IMR-90 (cell line): ENCODE data around the gene PIN4. TPM values are rescaled to one million over a fixed set of nuclear protein-coding genes. Genes with fewer than 3 reads are reported as not detected.

Experiments
- ATAC-seq: fragments of 200-7000 bp; cut with Tn5 transposase; 2 replicates; pipeline ENCODE4 v1.9.1; 2020; ENCODE audit warnings: low read depth, mild to moderate bottlenecking, moderate library complexity
- BruUV-seq: library from RNA; stranded (reverse); fragments of 400-500 nt; replicated peaks from 2 replicates; lab custom pipeline; 2021; lab: Mats Ljungman, UMichigan
- CTCF ChIA-PET: fragments of 300-600 bp; formaldehyde crosslinking; extraction: SDS; loops from one replicate; lab custom pipeline; 2021; ENCODE audit warnings: antibody characterized with exemption; lab: Yijun Ruan, JAX
- POLR2A ChIA-PET: fragments of 300-600 bp; sonication (Branson Sonifier 250); formaldehyde crosslinking; loops from one replicate; lab custom pipeline; 2022; ENCODE audit warnings: antibody characterized with exemption; ENCODE audit not compliant: unreplicated experiment; lab: Charles Lee
- DNase-seq: peaks from one replicate; pipeline ENCODE4 v3.0.0; 2013
- H2AFZ ChIP-seq: replicated peaks from 2 replicates; pipeline ENCODE3; 2013; ENCODE audit warnings: low read length, mild to moderate bottlenecking; ENCODE audit not compliant: poor library complexity
- H2AK5ac ChIP-seq: 2 replicates; pipeline ENCODE4 v1.6.1; 2013; ENCODE audit warnings: low read depth, low read length, inconsistent platforms
- H2AK9ac ChIP-seq: replicated peaks from 2 replicates; pipeline ENCODE3; 2013; ENCODE audit warnings: mild to moderate bottlenecking, low read depth, low read length, moderate library complexity; ENCODE audit not compliant: poor library complexity
- H2BK120ac ChIP-seq: 2 replicates; pipeline ENCODE4 v1.6.1; 2013; ENCODE audit warnings: low read depth, low read length, inconsistent platforms
- H2BK15ac ChIP-seq: 3 replicates; pipeline ENCODE4 v1.6.1; 2013; ENCODE audit warnings: low read depth, low read length, inconsistent platforms
- H2BK20ac ChIP-seq: 2 replicates; pipeline ENCODE4 v1.6.1; 2013; ENCODE audit warnings: low read depth, mild to moderate bottlenecking, inconsistent platforms, low read length, moderate library complexity
- H2BK5ac ChIP-seq: 2 replicates; pipeline ENCODE4 v1.6.1; 2013; ENCODE audit warnings: mild to moderate bottlenecking, low read depth, low read length, inconsistent platforms; ENCODE audit not compliant: poor library complexity, severe bottlenecking
- H3K14ac ChIP-seq: replicated peaks from 2 replicates; pipeline ENCODE4 v1.6.1; 2013; ENCODE audit warnings: low read depth, low read length, inconsistent platforms
- H3K18ac ChIP-seq: 2 replicates; pipeline ENCODE4 v1.6.1; 2013; ENCODE audit warnings: low read depth, low read length, control low read depth
- H3K23ac ChIP-seq: 2 replicates; pipeline ENCODE4 v1.6.1; 2013; ENCODE audit warnings: low read depth, low read length, inconsistent platforms
- H3K27ac ChIP-seq: 2 replicates; pipeline ENCODE4 v1.5.1; 2013; ENCODE audit warnings: mild to moderate bottlenecking, control low read depth, low read length; ENCODE audit not compliant: insufficient read depth
- H3K27me3 ChIP-seq: 2 replicates; pipeline ENCODE4 v1.6.1; 2013; ENCODE audit warnings: low read length; ENCODE audit not compliant: control insufficient read depth, insufficient read depth
- H3K36me3 ChIP-seq: 2 replicates; pipeline ENCODE4 v1.6.1; 2013; ENCODE audit warnings: low read length, mixed read lengths; ENCODE audit not compliant: control insufficient read depth, insufficient read depth
- H3K4ac ChIP-seq: 2 replicates; pipeline ENCODE4 v1.6.1; 2013; ENCODE audit warnings: low read depth, low read length, inconsistent platforms
- H3K4me1 ChIP-seq: 2 replicates; pipeline ENCODE4 v1.6.1; 2013; ENCODE audit warnings: low read length, mixed read lengths; ENCODE audit not compliant: control insufficient read depth, insufficient read depth
- H3K4me2 ChIP-seq: 2 replicates; pipeline ENCODE4 v1.6.1; 2013; ENCODE audit warnings: low read depth, mild to moderate bottlenecking, control low read depth, low read length, moderate library complexity
- H3K4me3 ChIP-seq: 2 replicates; pipeline ENCODE4 v1.5.1; 2013; ENCODE audit warnings: low read depth, mild to moderate bottlenecking, control low read depth, low read length, moderate library complexity; ENCODE audit not compliant: insufficient read depth
- H3K56ac ChIP-seq: 2 replicates; pipeline ENCODE4 v1.6.1; 2013; ENCODE audit warnings: low read length, inconsistent platforms; ENCODE audit not compliant: insufficient read depth; ENCODE audit errors: extremely low read depth
- H3K79me1 ChIP-seq, 2 experiments: 2 replicates each; pipeline ENCODE4 v1.6.1; 2013; ENCODE audit warnings: low read length in 2 of 2, inconsistent platforms in 1 of 2, low read depth in 1 of 2
- H3K9ac ChIP-seq: 2 replicates; pipeline ENCODE4 v1.6.1; 2013; ENCODE audit warnings: low read depth, low read length, control low read depth
- H3K9me1 ChIP-seq: 2 replicates; pipeline ENCODE4 v1.6.1; 2013; ENCODE audit warnings: low read length, inconsistent platforms; ENCODE audit not compliant: insufficient read depth
- H3K9me3 ChIP-seq: 2 replicates; pipeline ENCODE4 v1.6.1; 2013; ENCODE audit warnings: low read length; ENCODE audit not compliant: control insufficient read depth, insufficient read depth
- H4K20me1 ChIP-seq: 2 replicates; pipeline ENCODE4 v1.6.1; 2013; ENCODE audit warnings: low read length, inconsistent platforms; ENCODE audit not compliant: insufficient read depth
- H4K5ac ChIP-seq: 2 replicates; pipeline ENCODE4 v1.6.1; 2013; ENCODE audit warnings: mild to moderate bottlenecking, low read depth, low read length, control low read depth
- H4K8ac ChIP-seq, 2 experiments: 2 replicates each; pipeline ENCODE4 v1.6.1; 2013; ENCODE audit warnings: low read depth in 2 of 2, low read length in 2 of 2, control low read depth in 1 of 2, inconsistent platforms in 1 of 2
- H4K91ac ChIP-seq: 2 replicates; pipeline ENCODE4 v1.6.1; 2013; ENCODE audit warnings: low read depth, low read length, inconsistent platforms; ENCODE audit not compliant: insufficient read depth
- CEBPB ChIP-seq: IDR thresholded peaks from 2 replicates; pipeline ENCODE4 v1.6.1; 2012; ENCODE audit warnings: low read depth, low read length, improper control_type of control experiment
- CHD1 ChIP-seq: IDR thresholded peaks from 2 replicates; pipeline ENCODE4 v1.6.1; 2012; ENCODE audit warnings: low read depth, low read length, improper control_type of control experiment
- CTCF ChIP-seq: conservative IDR thresholded peaks from 2 replicates; pipeline ENCODE4 v1.5.1; 2012; ENCODE audit warnings: mild to moderate bottlenecking, low read depth, low read length, improper control_type of control experiment
- ELK1 ChIP-seq: fragments of 150-350 bp; IDR thresholded peaks from 2 replicates; pipeline ENCODE4 v1.6.1; 2016; ENCODE audit warnings: low read depth, mild to moderate bottlenecking, low read length, moderate library complexity, borderline replicate concordance
- FOS ChIP-seq: fragments of 150-350 bp; IDR thresholded peaks from 2 replicates; pipeline ENCODE4 v1.6.1; 2016; ENCODE audit warnings: low read depth, low read length
- MXI1 ChIP-seq: IDR thresholded peaks from 2 replicates; pipeline ENCODE4 v1.6.1; 2012; ENCODE audit warnings: low read depth, mild to moderate bottlenecking, low read length, moderate library complexity, borderline replicate concordance
- NFE2L2 ChIP-seq: fragments of 150-350 bp; IDR thresholded peaks from 2 replicates; pipeline ENCODE4 v1.6.1; 2016; ENCODE audit warnings: low read depth, mild to moderate bottlenecking, low read length
- POLR2A ChIP-seq: IDR thresholded peaks from 2 replicates; pipeline ENCODE4 v1.6.1; 2012; ENCODE audit warnings: mild to moderate bottlenecking, low read depth, low read length
- RAD21 ChIP-seq: IDR thresholded peaks from 2 replicates; pipeline ENCODE4 v1.6.1; 2012; ENCODE audit warnings: low read length, improper control_type of control experiment
- SMC3 ChIP-seq: fragments of 150-350 bp; IDR thresholded peaks from 2 replicates; pipeline ENCODE4 v1.6.1; 2016; ENCODE audit warnings: low read depth, mild to moderate bottlenecking, antibody characterized with exemption, low read length, moderate library complexity
- USF2 ChIP-seq: fragments of 150-350 bp; IDR thresholded peaks from 2 replicates; pipeline ENCODE4 v1.6.1; 2017; ENCODE audit warnings: mild to moderate bottlenecking, antibody characterized with exemption, low read length, low read depth
- WGBS, 2 experiments: methylation state at CpG; one replicate each; pipeline versions ENCODE4 v1.1.5 to v1.1.7; 2013; ENCODE audit warnings: missing lambda C conversion rate in 2 of 2; ENCODE audit not compliant: insufficient read length in 1 of 2; ENCODE audit errors: extremely low coverage in 2 of 2; 5-methylcytosine and 5-hydroxymethylcytosine counted together
- dilution Hi-C: fragments of 300-500 bp; cut with HindIII; formaldehyde crosslinking; loops from one replicate; pipeline ENCODE4 v1.14.3; 2018; ENCODE audit warnings: low sequenced_read_pairs; ENCODE audit not compliant: unreplicated experiment
- in situ Hi-C: fragments of 300-500 bp; cut with MboI; formaldehyde crosslinking; loops from 3 replicates; pipeline ENCODE4 v1.14.3; 2019; ENCODE audit warnings: low sequenced_read_pairs, inconsistent platforms, mixed read lengths
- intact Hi-C: fragments of 100-400 bp; cut with micrococcal nuclease; formaldehyde crosslinking; loops from 2 replicates; pipeline ENCODE4 v1.10.0; 2022
- polyA plus RNA-seq, 3 experiments: library from polyadenylated mRNA; depleted of rRNA; stranded (reverse); fragments of >200 nt; gene quantifications; 2 replicates each; pipeline ENCODE4 v1.2.3, GENCODE V29; 2012; ENCODE audit warnings: low replicate concordance in 1 of 3
- total RNA-seq: library from RNA; depleted of rRNA; stranded (reverse); fragments of >200 nt; gene quantifications from 2 replicates; pipeline ENCODE4 v1.2.3, GENCODE V29; 2012

The PIN4 gene
- total and polyA plus RNA-seq, 2 of the 4 experiments (the other 2 are of a cell fraction) = 2.2 to 18.2 TPM

GRCh38 chrX:72245461-72246089, 64.0 kb downstream of the PIN4 start (continued):
- peak; percentile 89 for TF ChIP-seq RAD21

- dilution Hi-C loops = no loop called here
- in situ Hi-C loops = loop anchor here (5.0 kb wide), 1 partner anchor 290 kb away; no protein-coding TSS in a partner anchor
- no TSS peak for BruUV-seq
- ChIA-PET CTCF (interaction anchor here (0.6 kb wide), 1 partner anchor 15 kb away, joined by 3 read pairs; no protein-coding TSS in a partner anchor), POLR2A (interaction anchor here (0.5 kb wide), 1 partner anchor 293 kb away, joined by 11 read pairs; no protein-coding TSS in a partner anchor)
- Histone ChIP-seq H2BK15ac (no peak overlapping the region), H4K91ac (no peak overlapping the region), H3K4me3 (no peak overlapping the region), H3K56ac (no peak overlapping the region), H2BK5ac (no peak overlapping the region), H3K9me1 (0 out of 2 replicates have a peak, but pooled peaks cover 3% of the 10 kb centered on the region), H2AFZ (no peak overlapping the region), H3K79me1 (no peaks in the 10 kb centered on the region), H3K27ac (no peak overlapping the region), H3K9me3 (no peaks in the 10 kb centered on the region), H3K9ac (no peak overlapping the region), H3K27me3 (peaks cover 9% of the 10 kb centered on the region; the same call in 1 of the 2 replicates), H4K8ac (no peak overlapping the region), H4K20me1 (0 out of 2 replicates have a peak, but pooled peaks cover 4% of the 10 kb centered on the region), H3K14ac (no peak overlapping the region), H3K18ac (no peak overlapping the region), H2BK120ac (no peak overlapping the region), H2AK5ac (no peak overlapping the region), H3K4me2 (no peak overlapping the region), H3K4me1 (peaks cover 2% of the 10 kb centered on the region; the same call in 1 of the 2 replicates), H2AK9ac (no peak overlapping the region), H3K23ac (no peak overlapping the region), H4K5ac (no peak overlapping the region), H3K4ac (no peak overlapping the region), H3K36me3 (no peaks in the 10 kb centered on the region), H2BK20ac (no peak overlapping the region)
- DNase-seq = peak; percentile 27
- intact Hi-C loops = no loop called here
- whole genome bisulfite sequencing, 2 experiments = no CpG with 5 or more reads among the region's 2 CpGs
- ATAC-seq = no peak
- no peak for TF ChIP-seq CHD1
- no peak for TF ChIP-seq USF2
- TF ChIP-seq SMC3 = no peak
- no peak for TF ChIP-seq CTCF
- TF ChIP-seq CEBPB = no peak
- TF ChIP-seq POLR2A = no peak
- no peak for TF ChIP-seq MXI1
- no peak for TF ChIP-seq NFE2L2
- TF ChIP-seq ELK1 = no peak
- TF ChIP-seq FOS = no peak
- no peak for TF ChIP-seq RAD21
These were observed 65.8 kb downstream of the PIN4 start for GRCh38 chrX:72247206-72247942.
